Measurements from ENCODE around the gene TMOD1.

TMOD1 gene

GRCh38 chr9:97625620-97626019 lies 124.2 kb downstream of the TMOD1 start:
- FAIRE-seq: no peak

GRCh38 chr9:97627624-97628023 lies 126.2 kb downstream of the TMOD1 start:
- no peak for TF ChIP-seq POLR2AphosphoS5 (IDR thresholded peaks at IDR 0.05; ENCODE audit: low read depth, low read length)
- TF ChIP-seq TAF1 (IDR thresholded peaks at IDR 0.05; ENCODE audit: borderline replicate concordance, low read depth, low read length): no peak
- no peak for TF ChIP-seq POLR2A (IDR thresholded peaks at IDR 0.05; ENCODE audit: low read depth, low read length)
- no peak for FAIRE-seq
- DNase-seq (ENCODE audit: insufficient read length): no peak

More at GRCh38 chr9:97625620-97626019, 124.2 kb downstream of the TMOD1 start:
- TF ChIP-seq TAF1 (IDR thresholded peaks at IDR 0.05; ENCODE audit: borderline replicate concordance, low read depth, low read length): no peak
- no peak for TF ChIP-seq POLR2AphosphoS5 (IDR thresholded peaks at IDR 0.05; ENCODE audit: low read depth, low read length)
- no peak for TF ChIP-seq POLR2A (IDR thresholded peaks at IDR 0.05; ENCODE audit: low read depth, low read length)
- no peak for DNase-seq (ENCODE audit: insufficient read length)

- no peak for FAIRE-seq
- no peak for TF ChIP-seq POLR2AphosphoS5 (IDR thresholded peaks at IDR 0.05; ENCODE audit: low read depth, low read length)
- no peak for TF ChIP-seq POLR2A (IDR thresholded peaks at IDR 0.05; ENCODE audit: low read depth, low read length)
These were observed 127.2 kb downstream of the TMOD1 start for GRCh38 chr9:97628668-97629067.

GRCh38 chr9:97629156-97629555 lies 127.7 kb downstream of the TMOD1 start:
- FAIRE-seq: no peak
- no peak for TF ChIP-seq TAF1 (IDR thresholded peaks at IDR 0.05; ENCODE audit: borderline replicate concordance, low read depth, low read length)
- no peak for TF ChIP-seq POLR2AphosphoS5 (IDR thresholded peaks at IDR 0.05; ENCODE audit: low read depth, low read length)
- no peak for TF ChIP-seq POLR2A (IDR thresholded peaks at IDR 0.05; ENCODE audit: low read depth, low read length)
- DNase-seq (ENCODE audit: insufficient read length): no peak

More at GRCh38 chr9:97628668-97629067, 127.2 kb downstream of the TMOD1 start:
- no peak for DNase-seq (ENCODE audit: insufficient read length)

GRCh38 chr9:97630591-97630990 lies 129.1 kb downstream of the TMOD1 start:
- DNase-seq (ENCODE audit: insufficient read length) (no peak), FAIRE-seq (no peak)
- TF ChIP-seq TAF1 (IDR thresholded peaks at IDR 0.05; ENCODE audit: borderline replicate concordance, low read depth, low read length): no peak
- TF ChIP-seq POLR2A (IDR thresholded peaks at IDR 0.05; ENCODE audit: low read depth, low read length): no peak
- no peak for TF ChIP-seq POLR2AphosphoS5 (IDR thresholded peaks at IDR 0.05; ENCODE audit: low read depth, low read length)

GRCh38 chr9:97632248-97632984 lies 130.9 kb downstream of the TMOD1 start:
- FAIRE-seq (peak; percentile 44), DNase-seq (ENCODE audit: insufficient read length) (no peak)
- TF ChIP-seq POLR2A (IDR thresholded peaks at IDR 0.05; ENCODE audit: low read depth, low read length) (no peak), TAF1 (IDR thresholded peaks at IDR 0.05; ENCODE audit: borderline replicate concordance, low read depth, low read length) (no peak), POLR2AphosphoS5 (IDR thresholded peaks at IDR 0.05; ENCODE audit: low read depth, low read length) (no peak)

GRCh38 chr9:97632985-97633858 lies 131.8 kb downstream of the TMOD1 start, which contains the start of the genes NCBP1 and TSTD2:
TSS of gene NCBP1 (plus strand) at chr9:97633821. CDS start at chr9:97633882, 61 bp downstream.
TSS of gene TSTD2 (minus strand) at chr9:97633368. CDS start at chr9:97627562, 5,806 bp downstream.
- peak; percentile 83 for DNase-seq (ENCODE audit: insufficient read length)
- TF ChIP-seq POLR2A (IDR thresholded peaks at IDR 0.05; ENCODE audit: low read depth, low read length) (peak; percentile 89), POLR2AphosphoS5 (IDR thresholded peaks at IDR 0.05; ENCODE audit: low read depth, low read length) (no peak; the same call in 1 of the 2 replicates), TAF1 (IDR thresholded peaks at IDR 0.05; ENCODE audit: borderline replicate concordance, low read depth, low read length) (peak; percentile 83)
- peak; percentile 97 for FAIRE-seq

- DNase-seq (ENCODE audit: insufficient read length) (no peak), FAIRE-seq (peak; percentile 24)
- TF ChIP-seq POLR2AphosphoS5 (IDR thresholded peaks at IDR 0.05; ENCODE audit: low read depth, low read length) (0 out of 2 replicates have a peak, but pooled peaks have one; percentile 84), TAF1 (IDR thresholded peaks at IDR 0.05; ENCODE audit: borderline replicate concordance, low read depth, low read length) (no peak)
These were observed 132.5 kb downstream of the TMOD1 start for GRCh38 chr9:97633859-97634490.

- DNase-seq (ENCODE audit: insufficient read length) (no peak), FAIRE-seq (no peak)
- TF ChIP-seq POLR2AphosphoS5 (IDR thresholded peaks at IDR 0.05; ENCODE audit: low read depth, low read length) (no peak), POLR2A (IDR thresholded peaks at IDR 0.05; ENCODE audit: low read depth, low read length) (no peak), TAF1 (IDR thresholded peaks at IDR 0.05; ENCODE audit: borderline replicate concordance, low read depth, low read length) (no peak)
These were observed 133.6 kb downstream of the TMOD1 start for GRCh38 chr9:97635026-97635425.

- TF ChIP-seq POLR2A (IDR thresholded peaks at IDR 0.05; ENCODE audit: low read depth, low read length): no peak
- TF ChIP-seq POLR2AphosphoS5 (IDR thresholded peaks at IDR 0.05; ENCODE audit: low read depth, low read length): no peak
- TF ChIP-seq TAF1 (IDR thresholded peaks at IDR 0.05; ENCODE audit: borderline replicate concordance, low read depth, low read length): no peak
- DNase-seq (ENCODE audit: insufficient read length) (no peak), FAIRE-seq (no peak)
These were observed 135.4 kb downstream of the TMOD1 start for GRCh38 chr9:97636903-97637302.

- DNase-seq (ENCODE audit: insufficient read length) (no peak), FAIRE-seq (no peak)
- TF ChIP-seq POLR2A (IDR thresholded peaks at IDR 0.05; ENCODE audit: low read depth, low read length) (no peak), POLR2AphosphoS5 (IDR thresholded peaks at IDR 0.05; ENCODE audit: low read depth, low read length) (no peak), TAF1 (IDR thresholded peaks at IDR 0.05; ENCODE audit: borderline replicate concordance, low read depth, low read length) (no peak)
These were observed 137.2 kb downstream of the TMOD1 start for GRCh38 chr9:97638666-97639065.
